HEK293 (cell line): ENCODE data around the gene MBTD1.

Experiments
- GLI4 ChIP-seq: fragments of 450-650 bp; formaldehyde crosslinking; IDR thresholded peaks from 2 replicates; pipeline ENCODE4 v1.5.1; 2016; ENCODE audit warnings: missing biosample characterization, missing genetic modification characterization
- IKZF3 ChIP-seq: fragments of 450-650 bp; IDR thresholded peaks from 2 replicates; pipeline ENCODE4 v1.5.0; 2018; ENCODE audit warnings: missing biosample characterization, mild to moderate bottlenecking, missing genetic modification characterization, moderate library complexity
- KLF10 ChIP-seq: fragments of 450-650 bp; IDR thresholded peaks from 2 replicates; pipeline ENCODE4 v1.5.1; 2018; ENCODE audit warnings: missing biosample characterization, mild to moderate bottlenecking, missing genetic modification characterization
- OSR2 ChIP-seq: fragments of 450-650 bp; formaldehyde crosslinking; IDR thresholded peaks from 2 replicates; pipeline ENCODE4 v1.5.1; 2016; ENCODE audit warnings: missing biosample characterization, missing genetic modification characterization
- PRDM2 ChIP-seq: fragments of 450-650 bp; formaldehyde crosslinking; IDR thresholded peaks from 2 replicates; pipeline ENCODE4 v1.5.1; 2016; ENCODE audit warnings: missing biosample characterization, missing genetic modification characterization, borderline replicate concordance
- SALL2 ChIP-seq: fragments of 450-650 bp; formaldehyde crosslinking; IDR thresholded peaks from 2 replicates; pipeline ENCODE4 v1.5.0; 2017; ENCODE audit warnings: missing biosample characterization, mild to moderate bottlenecking, missing genetic modification characterization, borderline replicate concordance
- ZBTB11 ChIP-seq: fragments of 450-650 bp; formaldehyde crosslinking; conservative IDR thresholded peaks from 2 replicates; pipeline ENCODE4 v1.5.1; 2016; ENCODE audit warnings: low read depth, missing biosample characterization, missing genetic modification characterization
- ZFP37 ChIP-seq: fragments of 450-650 bp; formaldehyde crosslinking; IDR thresholded peaks from 2 replicates; pipeline ENCODE4 v1.5.1; 2016; ENCODE audit warnings: missing biosample characterization, missing genetic modification characterization
- ZNF114 ChIP-seq: fragments of 450-650 bp; formaldehyde crosslinking; IDR thresholded peaks from 2 replicates; pipeline ENCODE4 v1.5.0; 2017; ENCODE audit warnings: missing biosample characterization, missing genetic modification characterization
- ZNF223 ChIP-seq: fragments of 450-650 bp; formaldehyde crosslinking; IDR thresholded peaks from 2 replicates; pipeline ENCODE4 v1.5.1; 2016; ENCODE audit warnings: missing biosample characterization, missing genetic modification characterization
- ZNF24 ChIP-seq: fragments of 450-650 bp; formaldehyde crosslinking; IDR thresholded peaks from 2 replicates; pipeline ENCODE4 v1.5.1; 2016; ENCODE audit warnings: missing biosample characterization, missing genetic modification characterization
- ZNF335 ChIP-seq: fragments of 450-650 bp; formaldehyde crosslinking; conservative IDR thresholded peaks from 2 replicates; pipeline ENCODE4 v1.5.1; 2016; ENCODE audit warnings: missing biosample characterization, missing genetic modification characterization
- ZNF423 ChIP-seq: fragments of 450-650 bp; formaldehyde crosslinking; IDR thresholded peaks from 2 replicates; pipeline ENCODE4 v1.5.1; 2016; ENCODE audit warnings: missing biosample characterization, missing genetic modification characterization
- ZNF549 ChIP-seq: fragments of 450-650 bp; IDR thresholded peaks from 2 replicates; pipeline ENCODE4 v1.5.1; 2018; ENCODE audit warnings: missing biosample characterization, missing genetic modification characterization, mild to moderate bottlenecking, inconsistent platforms, moderate library complexity
- ZNF658 ChIP-seq: fragments of 450-650 bp; formaldehyde crosslinking; IDR thresholded peaks from 2 replicates; pipeline ENCODE4; 2016; ENCODE audit warnings: missing biosample characterization, missing genetic modification characterization
- ZNF701 ChIP-seq: fragments of 450-650 bp; formaldehyde crosslinking; IDR thresholded peaks from 2 replicates; pipeline ENCODE4 v1.5.1; 2016; ENCODE audit warnings: missing biosample characterization, missing genetic modification characterization
- ZNF707 ChIP-seq: fragments of 450-650 bp; formaldehyde crosslinking; IDR thresholded peaks from 2 replicates; pipeline ENCODE4 v1.5.1; 2016; ENCODE audit warnings: missing biosample characterization, missing genetic modification characterization
- ZNF777 ChIP-seq: fragments of 450-650 bp; formaldehyde crosslinking; IDR thresholded peaks from 2 replicates; pipeline ENCODE4 v1.5.1; 2017; ENCODE audit warnings: missing biosample characterization, missing genetic modification characterization, borderline replicate concordance
- ZNF791 ChIP-seq: fragments of 450-650 bp; formaldehyde crosslinking; IDR thresholded peaks from 2 replicates; pipeline ENCODE4 v1.5.1; 2016; ENCODE audit warnings: missing biosample characterization, missing genetic modification characterization
- ZNF830 ChIP-seq: fragments of 450-650 bp; IDR thresholded peaks from 2 replicates; pipeline ENCODE4 v1.5.0; 2018; ENCODE audit warnings: missing biosample characterization, missing genetic modification characterization, low read depth, mild to moderate bottlenecking, moderate library complexity
- ZSCAN18 ChIP-seq: fragments of 450-650 bp; formaldehyde crosslinking; IDR thresholded peaks from 2 replicates; pipeline ENCODE4 v1.5.1; 2016; ENCODE audit warnings: missing biosample characterization, missing genetic modification characterization
- ZSCAN23 ChIP-seq: fragments of 450-650 bp; formaldehyde crosslinking; IDR thresholded peaks from 2 replicates; pipeline ENCODE4 v1.5.1; 2016; ENCODE audit warnings: missing biosample characterization, missing genetic modification characterization
- TF ChIP-seq, protein P1 (sequence below): fragments of 450-650 bp; formaldehyde crosslinking; IDR thresholded peaks from 2 replicates; pipeline ENCODE4 v1.5.0; 2017; ENCODE audit warnings: missing biosample characterization, missing genetic modification characterization, borderline replicate concordance

MBTD1 gene

GRCh38 chr17:51153210-51154072 lies 106.4 kb downstream of the MBTD1 start, which contains the start of gene NME1 (continued):
- TF ChIP-seq PRDM2 (tag by site-specific recombination) (0 out of 2 replicates have a peak, but pooled peaks have one; percentile 94), OSR2 (tag by site-specific recombination) (peak; percentile 38; the same call in 1 of the 2 replicates), ZFP37 (tag by site-specific recombination) (peak; percentile 98), KLF10 (tag by site-specific recombination) (peak; percentile 90), ZSCAN18 (tag by site-specific recombination) (peak; percentile 99), ZNF830 (tag by site-specific recombination) (no peak), ZNF423 (tag by site-specific recombination) (peak; percentile 44; the same call in 1 of the 2 replicates), ZNF24 (tag by site-specific recombination) (peak; percentile 99), ZSCAN23 (tag by site-specific recombination) (peak; percentile 99), ZNF777 (tag by site-specific recombination) (peak; percentile 80; the same call in 1 of the 2 replicates), ZNF658 (no peak), ZNF114 (no peak), GLI4 (tag by site-specific recombination) (peak; percentile 80; the same call in 1 of the 2 replicates), ZNF791 (tag by site-specific recombination) (no peak), IKZF3 (tag by site-specific recombination) (no peak; the same call in 1 of the 2 replicates), ZNF223 (tag by site-specific recombination) (peak; percentile 72; the same call in 1 of the 2 replicates), ZNF549 (tag by site-specific recombination) (no peak), SALL2 (tag by site-specific recombination) (peak; percentile 89; the same call in 1 of the 2 replicates), ZNF707 (peak; percentile 28; the same call in 1 of the 2 replicates), ZNF335 (tag by site-specific recombination) (peak; percentile 92), ZNF701 (tag by site-specific recombination) (peak; percentile 77; the same call in 1 of the 2 replicates), ZBTB11 (tag by site-specific recombination) (peak; percentile 100)
- TF ChIP-seq, protein P1, sequence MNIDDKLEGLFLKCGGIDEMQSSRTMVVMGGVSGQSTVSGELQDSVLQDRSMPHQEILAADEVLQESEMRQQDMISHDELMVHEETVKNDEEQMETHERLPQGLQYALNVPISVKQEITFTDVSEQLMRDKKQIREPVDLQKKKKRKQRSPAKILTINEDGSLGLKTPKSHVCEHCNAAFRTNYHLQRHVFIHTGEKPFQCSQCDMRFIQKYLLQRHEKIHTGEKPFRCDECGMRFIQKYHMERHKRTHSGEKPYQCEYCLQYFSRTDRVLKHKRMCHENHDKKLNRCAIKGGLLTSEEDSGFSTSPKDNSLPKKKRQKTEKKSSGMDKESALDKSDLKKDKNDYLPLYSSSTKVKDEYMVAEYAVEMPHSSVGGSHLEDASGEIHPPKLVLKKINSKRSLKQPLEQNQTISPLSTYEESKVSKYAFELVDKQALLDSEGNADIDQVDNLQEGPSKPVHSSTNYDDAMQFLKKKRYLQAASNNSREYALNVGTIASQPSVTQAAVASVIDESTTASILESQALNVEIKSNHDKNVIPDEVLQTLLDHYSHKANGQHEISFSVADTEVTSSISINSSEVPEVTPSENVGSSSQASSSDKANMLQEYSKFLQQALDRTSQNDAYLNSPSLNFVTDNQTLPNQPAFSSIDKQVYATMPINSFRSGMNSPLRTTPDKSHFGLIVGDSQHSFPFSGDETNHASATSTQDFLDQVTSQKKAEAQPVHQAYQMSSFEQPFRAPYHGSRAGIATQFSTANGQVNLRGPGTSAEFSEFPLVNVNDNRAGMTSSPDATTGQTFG = peak; percentile 96
